ENCODE results near the gene ENDOV.

ENDOV gene

GRCh38 chr17:80388175-80388574 is 26.8 kb upstream of the ENDOV start:
- H3K36me3 ChIP-seq (ENCODE audit: insufficient read depth): no peaks in the 10 kb centered on the region; the same call in 1 of the 2 replicates
- H3K4me1 ChIP-seq (ENCODE audit: low read depth, poor library complexity, severe bottlenecking): no peaks in the 10 kb centered on the region
- H3K27me3 ChIP-seq (ENCODE audit: insufficient read depth, low read depth): no peaks in the 10 kb centered on the region

GRCh38 chr17:80388601-80389000 is 26.4 kb upstream of the ENDOV start:
- H3K79me2 ChIP-seq (ENCODE audit: insufficient read depth, low read depth): no peaks in the 10 kb centered on the region
- H3K27me3 ChIP-seq (ENCODE audit: insufficient read depth, low read depth): no peaks in the 10 kb centered on the region
- TF ChIP-seq, protein P1, sequence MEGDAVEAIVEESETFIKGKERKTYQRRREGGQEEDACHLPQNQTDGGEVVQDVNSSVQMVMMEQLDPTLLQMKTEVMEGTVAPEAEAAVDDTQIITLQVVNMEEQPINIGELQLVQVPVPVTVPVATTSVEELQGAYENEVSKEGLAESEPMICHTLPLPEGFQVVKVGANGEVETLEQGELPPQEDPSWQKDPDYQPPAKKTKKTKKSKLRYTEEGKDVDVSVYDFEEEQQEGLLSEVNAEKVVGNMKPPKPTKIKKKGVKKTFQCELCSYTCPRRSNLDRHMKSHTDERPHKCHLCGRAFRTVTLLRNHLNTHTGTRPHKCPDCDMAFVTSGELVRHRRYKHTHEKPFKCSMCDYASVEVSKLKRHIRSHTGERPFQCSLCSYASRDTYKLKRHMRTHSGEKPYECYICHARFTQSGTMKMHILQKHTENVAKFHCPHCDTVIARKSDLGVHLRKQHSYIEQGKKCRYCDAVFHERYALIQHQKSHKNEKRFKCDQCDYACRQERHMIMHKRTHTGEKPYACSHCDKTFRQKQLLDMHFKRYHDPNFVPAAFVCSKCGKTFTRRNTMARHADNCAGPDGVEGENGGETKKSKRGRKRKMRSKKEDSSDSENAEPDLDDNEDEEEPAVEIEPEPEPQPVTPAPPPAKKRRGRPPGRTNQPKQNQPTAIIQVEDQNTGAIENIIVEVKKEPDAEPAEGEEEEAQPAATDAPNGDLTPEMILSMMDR (conservative IDR thresholded peaks at IDR 0.05; ENCODE audit: low read depth, low read length): no peak
- H2AFZ ChIP-seq (ENCODE audit: low read depth): no peak overlapping the region
- H3K4me3 ChIP-seq (IDR thresholded peaks at IDR 0.05; ENCODE audit: insufficient read depth, low read depth, low read length): no peak overlapping the region
- H3K9ac ChIP-seq: no peak overlapping the region
- H3K27ac ChIP-seq: no peak overlapping the region
- H3K4me2 ChIP-seq: no peak overlapping the region
- no peaks in the 10 kb centered on the region for H4K20me1 ChIP-seq (ENCODE audit: insufficient read depth)
- H3K4me1 ChIP-seq (ENCODE audit: low read depth, poor library complexity, severe bottlenecking): no peaks in the 10 kb centered on the region
- no peaks in the 10 kb centered on the region; the same call in 1 of the 2 replicates for H3K36me3 ChIP-seq (ENCODE audit: insufficient read depth)

More at GRCh38 chr17:80388175-80388574, 26.8 kb upstream of the ENDOV start:
- Histone ChIP-seq H3K79me2 (ENCODE audit: insufficient read depth, low read depth) (no peaks in the 10 kb centered on the region), H3K4me3 (IDR thresholded peaks at IDR 0.05; ENCODE audit: insufficient read depth, low read depth, low read length) (no peak overlapping the region), H3K27ac (no peak overlapping the region), H3K9ac (no peak overlapping the region), H3K4me2 (no peak overlapping the region), H2AFZ (ENCODE audit: low read depth) (no peak overlapping the region), H4K20me1 (ENCODE audit: insufficient read depth) (no peaks in the 10 kb centered on the region)
- TF ChIP-seq, protein P1 (conservative IDR thresholded peaks at IDR 0.05; ENCODE audit: low read depth, low read length): no peak

DNA sequence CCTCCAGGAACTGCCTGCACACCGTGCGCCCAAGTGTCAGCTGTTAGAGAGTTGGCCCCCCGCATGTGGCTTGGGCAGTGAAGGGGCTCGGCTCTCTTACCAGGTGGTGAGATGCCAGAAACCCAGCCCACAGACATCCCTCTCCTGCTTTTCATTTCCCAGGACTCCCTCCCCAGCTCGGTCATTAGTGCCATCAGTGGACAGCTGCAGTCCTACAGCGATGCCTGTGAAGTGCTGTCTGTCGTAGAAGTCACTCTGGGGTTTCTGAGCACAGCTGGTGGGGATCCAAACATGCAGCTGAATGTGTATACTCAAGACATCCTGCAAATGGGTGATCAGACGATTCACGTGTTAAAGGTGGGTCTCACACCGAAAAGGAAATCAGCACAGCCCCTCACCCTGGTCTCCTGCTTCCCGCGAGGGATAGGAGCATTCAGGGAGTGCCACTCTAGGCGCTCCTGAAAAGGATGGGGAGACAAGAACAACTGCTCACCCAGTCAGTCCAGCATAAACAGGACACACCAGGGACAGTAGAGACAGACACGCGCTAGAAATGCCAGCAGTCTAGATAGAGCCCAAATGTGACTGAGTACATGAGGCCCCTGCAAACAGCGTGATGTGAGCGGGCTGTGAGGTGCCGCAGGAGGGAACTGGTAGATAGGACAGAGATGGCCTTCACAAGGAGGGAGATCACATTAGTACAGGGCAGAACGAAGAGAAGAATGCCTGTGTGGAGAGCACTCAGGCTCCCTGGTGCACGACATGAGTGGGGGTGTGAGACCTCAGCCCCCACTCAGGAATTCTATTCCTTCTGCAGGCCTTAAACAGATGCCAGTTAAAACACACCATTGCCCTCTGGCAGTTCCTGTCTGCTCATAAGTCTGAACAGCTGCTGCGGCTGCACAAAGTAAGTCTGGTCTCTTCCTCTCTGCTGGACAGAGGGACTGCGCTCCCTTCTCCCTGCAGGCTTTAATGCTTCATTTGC is 25.7 kb upstream of the ENDOV start:
- no peaks in the 10 kb centered on the region for H3K79me2 ChIP-seq (ENCODE audit: insufficient read depth, low read depth)
- H3K4me1 ChIP-seq (ENCODE audit: low read depth, poor library complexity, severe bottlenecking): no peaks in the 10 kb centered on the region
- H3K4me2 ChIP-seq: no peak overlapping the region
- no peak overlapping the region for H3K4me3 ChIP-seq (IDR thresholded peaks at IDR 0.05; ENCODE audit: insufficient read depth, low read depth, low read length)
- no peak overlapping the region for H2AFZ ChIP-seq (ENCODE audit: low read depth)
- H3K27ac ChIP-seq: no peak overlapping the region
- no peak overlapping the region for H3K9ac ChIP-seq
- H4K20me1 ChIP-seq (ENCODE audit: insufficient read depth): no peaks in the 10 kb centered on the region
- H3K27me3 ChIP-seq (ENCODE audit: insufficient read depth, low read depth): no peaks in the 10 kb centered on the region
- TF ChIP-seq, protein P1 (conservative IDR thresholded peaks at IDR 0.05; ENCODE audit: low read depth, low read length): no peak
- H3K36me3 ChIP-seq (ENCODE audit: insufficient read depth): no peaks in the 10 kb centered on the region; the same call in 1 of the 2 replicates

DNA sequence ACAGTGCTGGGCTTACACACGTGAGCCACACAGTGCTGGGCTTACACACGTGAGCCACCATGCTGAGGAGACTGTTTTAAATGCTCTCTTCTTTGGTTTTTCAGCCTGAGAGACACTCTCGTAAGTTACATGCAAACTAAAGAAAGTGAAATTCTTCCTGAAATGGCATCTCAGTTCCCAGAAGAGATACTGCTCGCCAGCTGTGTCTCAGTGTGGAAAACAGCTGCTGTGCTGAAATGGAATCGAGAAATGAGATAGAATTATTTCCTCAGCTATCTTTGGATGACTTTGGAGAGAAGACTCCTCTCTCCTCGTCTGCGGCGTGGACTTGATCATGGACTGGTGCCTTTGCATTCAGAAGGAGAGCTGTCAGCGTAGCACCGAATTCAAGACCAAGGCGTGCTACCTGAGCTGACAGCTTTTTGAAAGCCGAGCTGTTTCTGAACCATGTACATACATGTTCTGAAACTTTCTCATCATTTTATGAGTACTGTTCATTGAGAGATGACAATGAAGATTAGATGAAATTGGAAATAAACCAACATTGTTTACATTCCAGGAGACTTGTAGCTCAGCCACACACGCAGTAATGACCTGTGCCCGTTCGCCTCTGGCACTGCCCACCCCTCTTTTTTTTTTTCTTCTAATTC is 21.6 kb upstream of the ENDOV start:
- Histone ChIP-seq H3K4me2 (no peak overlapping the region), H4K20me1 (ENCODE audit: insufficient read depth) (no peaks in the 10 kb centered on the region), H3K79me2 (ENCODE audit: insufficient read depth, low read depth) (no peaks in the 10 kb centered on the region), H3K27me3 (ENCODE audit: insufficient read depth, low read depth) (no peaks in the 10 kb centered on the region), H3K9ac (no peak overlapping the region), H3K4me3 (IDR thresholded peaks at IDR 0.05; ENCODE audit: insufficient read depth, low read depth, low read length) (no peak overlapping the region), H3K36me3 (ENCODE audit: insufficient read depth) (no peaks in the 10 kb centered on the region; the same call in 1 of the 2 replicates), H2AFZ (ENCODE audit: low read depth) (no peak overlapping the region), H3K27ac (no peak overlapping the region), H3K4me1 (ENCODE audit: low read depth, poor library complexity, severe bottlenecking) (no peaks in the 10 kb centered on the region)
- TF ChIP-seq, protein P1 (conservative IDR thresholded peaks at IDR 0.05; ENCODE audit: low read depth, low read length): no peak
